Neuronal stem cell (in vitro differentiated cells): ENCODE data around the gene DDX42.

ENCODE experiments used
- DNase-seq: peaks from one replicate; pipeline ENCODE4 v3.0.0-alpha.2; 2013; ENCODE audit warnings: low spot score
- H2AFZ ChIP-seq: one replicate; pipeline ENCODE4 v1.6.1; 2013; ENCODE audit warnings: mild to moderate bottlenecking, low read length, inconsistent platforms
- H2AK5ac ChIP-seq: 2 replicates; pipeline ENCODE4 v1.6.1; 2013; ENCODE audit warnings: low read depth, mild to moderate bottlenecking, inconsistent platforms, low read length, moderate library complexity, mixed read lengths
- H2BK120ac ChIP-seq: 2 replicates; pipeline ENCODE4 v1.6.1; 2013; ENCODE audit warnings: low read depth, mild to moderate bottlenecking, inconsistent platforms, low read length, moderate library complexity, mixed read lengths
- H2BK12ac ChIP-seq: one replicate; pipeline ENCODE4 v1.6.1; 2013; ENCODE audit warnings: low read length, inconsistent platforms
- H2BK15ac ChIP-seq: 2 replicates; pipeline ENCODE4 v1.6.1; 2013; ENCODE audit warnings: mild to moderate bottlenecking, low read length, inconsistent platforms, mixed read lengths
- H2BK5ac ChIP-seq: one replicate; pipeline ENCODE4 v1.6.1; 2013; ENCODE audit warnings: inconsistent platforms, mild to moderate bottlenecking, low read length, moderate library complexity
- H3K14ac ChIP-seq: one replicate; pipeline ENCODE4 v1.6.1; 2013; ENCODE audit warnings: low read length, inconsistent platforms
- H3K18ac ChIP-seq: 2 replicates; pipeline ENCODE4 v1.6.1; 2013; ENCODE audit warnings: low read length, inconsistent platforms
- H3K23ac ChIP-seq: 2 replicates; pipeline ENCODE4 v1.6.1; 2013; ENCODE audit warnings: low read depth, mild to moderate bottlenecking, mixed read lengths, low read length, inconsistent platforms; ENCODE audit not compliant: poor library complexity
- H3K27ac ChIP-seq: replicated peaks from 3 replicates; pipeline ENCODE4 v1.5.1; 2013; ENCODE audit warnings: low read length, inconsistent platforms
- H3K27me3 ChIP-seq, 3 experiments: 2 replicates each; pipeline ENCODE4 v1.6.1; 2013; ENCODE audit warnings: low read length in 3 of 3, mild to moderate bottlenecking in 2 of 3, inconsistent platforms in 1 of 3, low read depth in 1 of 3, mixed read lengths in 1 of 3, moderate library complexity in 1 of 3; ENCODE audit not compliant: control insufficient read depth in 3 of 3, insufficient read depth in 3 of 3
- H3K36me3 ChIP-seq, 2 donors: replicated peaks in 1 of 2; 2 replicates each; pipeline ENCODE4 v1.6.1; 2013; ENCODE audit warnings: low read length in 2 of 2; ENCODE audit not compliant: control insufficient read depth in 2 of 2, insufficient read depth in 2 of 2
- H3K4ac ChIP-seq: 2 replicates; pipeline ENCODE4 v1.6.1; 2013; ENCODE audit warnings: inconsistent platforms, mild to moderate bottlenecking, low read length, moderate library complexity
- H3K4me1 ChIP-seq, 2 donors: 1 replicate in 1 of 2; 2 replicates in 1 of 2; pipeline ENCODE4 v1.6.1; 2013; ENCODE audit warnings: low read length in 2 of 2, low read depth in 1 of 2; ENCODE audit not compliant: control insufficient read depth in 2 of 2, insufficient read depth in 1 of 2
- H3K4me2 ChIP-seq: one replicate; pipeline ENCODE4 v1.6.1; 2013; ENCODE audit warnings: mild to moderate bottlenecking, low read length, inconsistent platforms; ENCODE audit not compliant: insufficient read depth, poor library complexity, severe bottlenecking
- H3K4me3 ChIP-seq, 2 donors: 2 replicates each; pipeline ENCODE4 v1.5.1; 2013; ENCODE audit warnings: low read length in 2 of 2, mild to moderate bottlenecking in 2 of 2, inconsistent platforms in 1 of 2, moderate library complexity in 1 of 2
- H3K79me1 ChIP-seq: one replicate; pipeline ENCODE4 v1.6.1; 2013; ENCODE audit warnings: low read depth, mild to moderate bottlenecking, inconsistent platforms, low read length, moderate library complexity
- H3K9ac ChIP-seq: one replicate; pipeline ENCODE4 v1.6.1; 2013; ENCODE audit warnings: mild to moderate bottlenecking, low read depth, low read length, inconsistent platforms; ENCODE audit not compliant: poor library complexity
- H3K9me3 ChIP-seq, 2 donors: replicated peaks in 1 of 2; 2 replicates each; pipeline versions ENCODE3 to v1.6.1; 2013; ENCODE audit warnings: low read length in 2 of 2, mild to moderate bottlenecking in 2 of 2, inconsistent platforms in 1 of 2, low read depth in 1 of 2, mixed read lengths in 1 of 2, moderate library complexity in 1 of 2; ENCODE audit not compliant: control insufficient read depth in 2 of 2, insufficient read depth in 1 of 2
- H4K8ac ChIP-seq: one replicate; pipeline ENCODE4 v1.6.1; 2013; ENCODE audit warnings: low read depth, mild to moderate bottlenecking, inconsistent platforms, low read length, moderate library complexity
- H4K91ac ChIP-seq: one replicate; pipeline ENCODE4 v1.6.1; 2013; ENCODE audit warnings: low read length, low read depth, mild to moderate bottlenecking, inconsistent platforms; ENCODE audit not compliant: poor library complexity
- WGBS, 2 donors: extraction: QIAGEN DNeasy Blood & Tissue Kit; methylation state at CpG; one replicate each; pipeline ENCODE4 v1.1.7; 2013; ENCODE audit warnings: missing lambda C conversion rate in 2 of 2, mixed read lengths in 1 of 2; ENCODE audit not compliant: insufficient read length in 2 of 2, insufficient replicate concordance in 1 of 2; ENCODE audit errors: extremely low coverage in 2 of 2; 5-methylcytosine and 5-hydroxymethylcytosine counted together

DDX42 gene

DNA sequence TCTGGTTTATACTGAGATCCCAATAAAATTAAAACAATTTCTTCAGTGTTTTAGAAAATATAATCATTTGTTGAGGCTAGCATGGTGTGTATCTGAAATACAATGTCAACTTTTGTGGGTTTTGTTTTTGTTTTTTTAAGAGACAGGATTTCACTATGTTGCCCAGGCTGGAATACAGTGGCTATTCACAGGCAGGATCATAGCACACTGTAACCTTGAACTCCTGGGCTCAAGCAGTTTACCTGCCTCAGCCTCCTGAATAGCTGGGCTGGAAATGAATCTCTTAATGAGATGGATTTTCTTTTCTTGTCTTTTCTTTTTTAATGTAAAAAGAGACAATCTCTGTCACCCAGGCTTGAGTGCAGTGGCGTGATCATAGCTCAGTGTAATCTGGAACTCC is 12.1 kb downstream of the DDX42 start:
- DNase-seq: no peak
- Histone ChIP-seq H2BK120ac (no peak overlapping the region), H2AFZ (no peak overlapping the region), H3K27ac (no peak overlapping the region), H3K9ac (no peak overlapping the region), H2BK12ac (no peak overlapping the region), H3K4me1 (no peaks in the 10 kb centered on the region), H3K23ac (no peak overlapping the region), H2BK15ac (no peak overlapping the region), H3K4me3 (no peak overlapping the region), H3K27me3 (no peaks in the 10 kb centered on the region), H3K36me3 (peaks cover 15 to 96% of the 10 kb centered on the region in 2 donors), H4K91ac (no peak overlapping the region), H2BK5ac (no peak overlapping the region), H3K4me2 (no peak overlapping the region), H3K79me1 (peaks cover 2% of the 10 kb centered on the region), H2AK5ac (no peak overlapping the region), H3K14ac (no peak overlapping the region), H3K9me3 (no peaks in the 10 kb centered on the region), H3K18ac (no peak overlapping the region), H4K8ac (no peak overlapping the region), H3K4ac (no peak overlapping the region)
- no CpG with 5 or more reads among the region's 1 CpG for WGBS, 2 donors

DNA sequence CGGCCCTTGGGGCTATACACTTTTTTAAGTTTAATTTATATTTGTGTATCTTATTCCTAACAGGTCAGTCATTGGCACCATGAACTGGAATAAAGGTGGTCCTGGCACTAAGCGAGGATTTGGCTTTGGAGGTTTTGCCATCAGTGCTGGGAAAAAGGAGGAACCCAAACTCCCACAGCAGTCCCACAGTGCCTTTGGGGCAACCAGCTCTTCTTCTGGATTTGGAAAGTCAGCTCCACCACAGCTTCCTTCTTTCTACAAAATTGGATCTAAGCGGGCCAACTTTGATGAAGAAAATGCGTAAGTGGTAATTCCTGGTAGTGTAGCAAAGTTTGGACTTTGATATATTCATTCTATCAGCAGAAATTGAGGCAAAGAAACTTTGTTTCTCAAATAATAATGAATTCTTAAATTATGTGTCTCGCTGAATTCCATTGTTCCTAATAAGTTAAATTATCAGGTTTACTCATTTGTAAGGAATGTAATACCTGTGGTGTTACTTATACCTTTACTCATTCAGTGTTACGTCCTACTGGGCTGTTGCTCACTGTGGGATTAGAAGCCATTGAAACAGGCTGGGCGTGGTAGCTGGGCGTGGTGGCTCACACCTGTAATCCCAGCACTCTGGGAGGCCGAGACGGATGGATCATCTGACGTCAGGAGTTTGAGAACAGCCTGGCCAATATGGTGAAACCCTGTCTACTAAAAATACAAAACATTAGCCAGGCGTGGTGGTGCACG is 13.2 kb downstream of the DDX42 start:
- H2BK12ac ChIP-seq: no peak overlapping the region
- no peak overlapping the region for H2AFZ ChIP-seq
- H3K14ac ChIP-seq: no peak overlapping the region
- H3K18ac ChIP-seq: no peak overlapping the region
- H2AK5ac ChIP-seq: no peak overlapping the region
- H3K9me3 ChIP-seq: no peaks in the 10 kb centered on the region
- no peak overlapping the region for H3K4me2 ChIP-seq
- no peak overlapping the region for H3K9ac ChIP-seq
- no peak overlapping the region for H2BK120ac ChIP-seq
- peaks cover 2% of the 10 kb centered on the region for H3K79me1 ChIP-seq
- H4K91ac ChIP-seq: no peak overlapping the region
- WGBS, 2 donors: no CpG with 5 or more reads among the region's 13 CpGs
- peaks cover 16 to 100% of the 10 kb centered on the region in 2 donors for H3K36me3 ChIP-seq
- no peak overlapping the region for H2BK15ac ChIP-seq
- H4K8ac ChIP-seq: no peak overlapping the region
- H3K27me3 ChIP-seq: no peaks in the 10 kb centered on the region
- H3K4me3 ChIP-seq: no peak overlapping the region
- no peaks in the 10 kb centered on the region for H3K4me1 ChIP-seq
- no peak overlapping the region for H3K27ac ChIP-seq
- H3K4ac ChIP-seq: no peak overlapping the region
- H2BK5ac ChIP-seq: no peak overlapping the region
- DNase-seq: no peak
- no peak overlapping the region for H3K23ac ChIP-seq

GRCh38 chr17:63790057-63790456 is 16.1 kb downstream of the DDX42 start:
- Histone ChIP-seq H2BK15ac (no peak overlapping the region), H3K79me1 (peaks cover 2% of the 10 kb centered on the region), H2AK5ac (no peak overlapping the region)

DNA sequence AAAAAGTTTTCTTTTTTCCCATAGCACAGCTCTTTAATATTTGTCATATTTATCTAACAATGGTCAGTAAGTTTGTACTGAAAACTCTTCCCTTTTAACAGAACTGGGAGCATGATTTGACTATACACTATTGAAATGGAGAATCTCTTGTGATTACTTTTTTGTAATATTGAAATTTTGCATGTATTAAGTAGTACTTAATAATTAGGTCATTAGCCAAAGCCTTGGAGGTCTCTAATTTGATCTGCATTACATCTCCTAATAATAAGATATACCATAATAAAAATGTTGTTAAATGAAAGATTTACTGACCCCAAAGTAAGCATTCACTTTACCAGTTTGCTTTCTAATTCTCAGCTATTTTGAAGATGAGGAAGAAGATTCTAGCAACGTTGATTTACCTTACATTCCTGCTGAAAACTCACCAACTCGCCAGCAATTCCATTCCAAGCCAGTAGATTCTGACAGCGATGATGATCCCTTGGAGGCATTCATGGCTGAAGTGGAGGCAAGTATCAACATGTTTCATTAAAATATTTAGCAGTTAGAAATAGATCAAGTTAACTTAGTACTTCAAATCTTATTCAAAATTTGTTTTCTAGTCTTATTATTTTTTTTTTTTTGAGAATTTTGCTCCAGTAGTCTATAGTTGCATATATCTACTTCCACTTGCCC is 18.2 kb downstream of the DDX42 start:
- Histone ChIP-seq H2BK5ac (no peak overlapping the region), H2AFZ (no peak overlapping the region), H3K36me3 (peaks cover 28 to 99% of the 10 kb centered on the region in 2 donors), H3K9me3 (no peaks in the 10 kb centered on the region), H4K8ac (no peak overlapping the region), H3K79me1 (peaks cover 2% of the 10 kb centered on the region), H3K14ac (no peak overlapping the region), H3K18ac (no peak overlapping the region), H3K9ac (no peak overlapping the region), H2AK5ac (no peak overlapping the region), H3K4ac (no peak overlapping the region), H4K91ac (no peak overlapping the region), H3K4me2 (no peak overlapping the region), H3K4me1 (no peaks in the 10 kb centered on the region), H2BK120ac (no peak overlapping the region), H3K27me3 (no peaks in the 10 kb centered on the region), H3K27ac (no peak overlapping the region), H3K4me3 (no peak overlapping the region), H2BK12ac (no peak overlapping the region), H2BK15ac (no peak overlapping the region), H3K23ac (no peak overlapping the region)
- WGBS, 2 donors: no CpG with 5 or more reads among the region's 3 CpGs
- DNase-seq: no peak

More at GRCh38 chr17:63790057-63790456, 16.1 kb downstream of the DDX42 start:
- Histone ChIP-seq H2BK120ac (no peak overlapping the region), H4K91ac (no peak overlapping the region), H3K36me3 (peaks cover 26 to 99% of the 10 kb centered on the region in 2 donors), H2BK5ac (no peak overlapping the region), H3K23ac (no peak overlapping the region), H3K9ac (no peak overlapping the region), H3K4me3 (no peak overlapping the region), H3K4ac (no peak overlapping the region), H3K4me2 (no peak overlapping the region), H3K27me3 (no peaks in the 10 kb centered on the region), H3K4me1 (no peaks in the 10 kb centered on the region), H3K9me3 (no peaks in the 10 kb centered on the region), H3K27ac (no peak overlapping the region), H2AFZ (no peak overlapping the region), H3K14ac (no peak overlapping the region), H4K8ac (no peak overlapping the region), H3K18ac (no peak overlapping the region), H2BK12ac (no peak overlapping the region)
- no peak for DNase-seq
- no CpG with 5 or more reads among the region's 6 CpGs for WGBS, 2 donors
